ENCODE measurements around the gene CCL14.
A peak's percentile ranks its signal among the peaks of the same experiment; 100 is the strongest.

The CCL14 gene

DNA sequence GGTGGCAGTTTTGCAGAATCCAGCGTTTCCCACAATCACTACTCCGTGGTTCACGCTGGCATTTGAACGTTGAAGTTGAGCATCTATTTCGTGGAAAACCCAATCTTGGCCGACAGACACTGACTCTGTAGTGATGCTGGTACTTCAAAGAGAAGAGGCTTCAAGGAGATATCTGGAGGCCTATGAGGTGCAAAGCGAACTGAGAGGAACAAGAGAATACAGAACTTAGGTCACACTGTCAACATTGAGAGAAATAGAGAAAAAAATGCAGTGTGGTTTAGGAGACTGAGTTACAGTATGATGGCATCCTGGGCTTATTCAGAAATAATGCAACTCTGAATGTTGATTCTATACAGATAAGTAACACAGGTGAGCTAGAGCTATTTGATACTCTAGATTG, 21.3 kb downstream of the CCL14 start:
- TF ChIP-seq, protein P1, sequence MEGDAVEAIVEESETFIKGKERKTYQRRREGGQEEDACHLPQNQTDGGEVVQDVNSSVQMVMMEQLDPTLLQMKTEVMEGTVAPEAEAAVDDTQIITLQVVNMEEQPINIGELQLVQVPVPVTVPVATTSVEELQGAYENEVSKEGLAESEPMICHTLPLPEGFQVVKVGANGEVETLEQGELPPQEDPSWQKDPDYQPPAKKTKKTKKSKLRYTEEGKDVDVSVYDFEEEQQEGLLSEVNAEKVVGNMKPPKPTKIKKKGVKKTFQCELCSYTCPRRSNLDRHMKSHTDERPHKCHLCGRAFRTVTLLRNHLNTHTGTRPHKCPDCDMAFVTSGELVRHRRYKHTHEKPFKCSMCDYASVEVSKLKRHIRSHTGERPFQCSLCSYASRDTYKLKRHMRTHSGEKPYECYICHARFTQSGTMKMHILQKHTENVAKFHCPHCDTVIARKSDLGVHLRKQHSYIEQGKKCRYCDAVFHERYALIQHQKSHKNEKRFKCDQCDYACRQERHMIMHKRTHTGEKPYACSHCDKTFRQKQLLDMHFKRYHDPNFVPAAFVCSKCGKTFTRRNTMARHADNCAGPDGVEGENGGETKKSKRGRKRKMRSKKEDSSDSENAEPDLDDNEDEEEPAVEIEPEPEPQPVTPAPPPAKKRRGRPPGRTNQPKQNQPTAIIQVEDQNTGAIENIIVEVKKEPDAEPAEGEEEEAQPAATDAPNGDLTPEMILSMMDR (IDR thresholded peaks at IDR 0.05) = no peak
- TF ChIP-seq ZFX (IDR thresholded peaks at IDR 0.05; ENCODE audit: borderline replicate concordance) = no peak
- H3K27ac ChIP-seq = no peak overlapping the region

DNA sequence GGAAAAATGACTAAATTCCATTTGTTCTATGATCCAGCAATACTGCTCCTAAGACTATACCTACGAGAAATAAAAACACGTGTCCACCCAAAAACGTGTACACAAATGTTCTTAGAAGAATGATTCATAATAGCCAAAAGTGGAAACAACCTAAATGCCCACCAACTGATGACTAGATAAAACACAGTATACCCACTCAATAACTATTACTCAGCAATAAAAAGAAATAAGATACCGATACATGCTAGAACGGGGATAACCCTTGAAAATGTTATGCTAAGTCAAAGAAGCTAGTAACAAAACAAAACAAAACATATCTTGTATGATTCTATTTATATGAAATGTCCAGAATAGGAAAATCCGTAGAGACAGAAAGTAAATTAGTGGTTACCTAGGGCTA, 22.9 kb downstream of the CCL14 start:
- H3K27ac ChIP-seq = no peak overlapping the region
- TF ChIP-seq, protein P1 (IDR thresholded peaks at IDR 0.05) = no peak
- no peak for TF ChIP-seq ZFX (IDR thresholded peaks at IDR 0.05; ENCODE audit: borderline replicate concordance)

DNA sequence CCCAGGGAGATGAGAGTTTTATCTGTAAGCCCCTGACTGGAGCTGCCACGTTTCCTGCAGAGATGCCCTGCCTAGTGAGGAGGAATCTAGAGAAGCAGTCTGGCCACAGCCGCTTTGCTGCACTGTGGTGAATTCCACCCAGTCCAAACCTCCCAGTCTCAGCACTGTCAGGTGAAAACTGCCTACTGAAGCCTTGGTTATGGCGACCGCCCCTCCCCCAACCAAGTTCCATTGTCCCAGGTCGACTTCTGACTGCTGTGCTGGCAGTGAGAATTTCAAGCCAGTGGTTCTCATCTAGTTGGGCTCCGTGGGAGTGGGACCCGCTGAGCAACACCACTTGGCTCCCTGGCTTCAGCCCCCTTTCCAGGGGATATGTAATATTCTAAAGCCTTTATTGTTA, 32.8 kb downstream of the CCL14 start:
- H3K27ac ChIP-seq = no peak overlapping the region
- no peak for TF ChIP-seq ZFX (IDR thresholded peaks at IDR 0.05; ENCODE audit: borderline replicate concordance)
- TF ChIP-seq, protein P1 (IDR thresholded peaks at IDR 0.05) = no peak

DNA sequence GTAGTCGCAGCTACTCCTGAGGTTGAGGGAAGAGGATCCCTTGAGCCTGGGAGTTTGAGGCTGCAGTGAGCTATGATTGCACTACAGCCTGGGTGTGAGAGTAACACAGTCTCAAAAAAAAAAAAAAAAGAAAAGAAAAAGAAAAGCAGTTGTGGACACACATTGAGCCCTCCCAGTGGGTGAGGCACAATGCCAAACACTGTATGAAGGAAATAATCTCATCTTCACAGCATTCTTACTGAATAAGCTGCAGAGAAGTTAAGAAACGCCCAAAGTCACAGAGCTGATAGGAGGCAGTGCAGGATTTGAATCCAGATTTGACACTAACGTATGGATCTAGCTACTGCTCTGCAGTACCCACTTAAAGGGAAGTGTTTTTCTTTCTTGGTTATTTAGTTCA, 37.1 kb downstream of the CCL14 start:
- H3K27ac ChIP-seq = no peak overlapping the region

DNA sequence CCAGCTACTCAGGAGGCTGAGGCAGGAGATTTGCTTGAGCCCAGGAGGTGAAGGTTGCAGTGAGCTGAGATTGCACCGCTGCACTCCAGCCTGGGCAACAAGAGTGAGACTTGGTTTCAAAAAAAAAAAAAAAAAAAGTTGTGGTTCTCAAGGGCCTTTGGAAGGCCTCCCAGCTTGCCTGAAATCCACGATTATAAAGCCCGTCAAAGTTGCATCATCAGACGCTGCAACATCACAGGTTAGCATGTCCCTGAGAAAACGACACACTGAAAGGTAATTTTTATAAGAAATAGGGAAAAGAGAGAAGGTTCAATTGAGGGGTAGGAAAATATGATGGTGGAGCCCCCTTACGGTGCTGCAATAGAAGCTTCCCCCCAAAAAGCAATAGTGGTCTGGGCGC, 38.4 kb downstream of the CCL14 start:
- no peak overlapping the region for H3K27ac ChIP-seq

More for the DNA sequence above, 37.1 kb downstream of the CCL14 start:
- no peak for TF ChIP-seq ZFX (IDR thresholded peaks at IDR 0.05; ENCODE audit: borderline replicate concordance)

DNA sequence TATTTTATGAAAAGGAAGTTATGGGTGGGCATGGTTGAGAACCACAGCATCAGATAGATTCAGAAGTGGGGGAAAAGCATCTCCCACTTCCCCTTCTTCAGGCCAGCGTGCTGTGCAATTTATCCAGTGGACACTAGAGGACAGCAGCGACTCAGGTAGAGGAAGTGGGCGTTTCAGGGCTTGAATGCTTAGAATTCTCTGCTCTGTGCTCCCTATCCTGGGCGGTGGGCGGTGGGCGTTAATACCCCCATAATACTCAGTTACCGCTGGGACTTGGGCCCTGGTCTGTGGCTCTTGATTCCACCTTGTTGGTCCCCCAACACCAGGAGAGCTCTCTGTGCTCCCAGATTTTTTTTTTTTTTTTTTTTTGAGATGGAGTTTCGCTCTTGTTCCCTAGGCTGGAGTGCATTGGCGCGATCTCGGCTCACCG, 39.4 kb downstream of the CCL14 start:
- H3K27ac ChIP-seq = no peak overlapping the region
- no peak for TF ChIP-seq ZFX (IDR thresholded peaks at IDR 0.05; ENCODE audit: borderline replicate concordance)
- TF ChIP-seq, protein P1 (IDR thresholded peaks at IDR 0.05) = peak; percentile 96

More for the DNA sequence above, 38.4 kb downstream of the CCL14 start:
- TF ChIP-seq, protein P1 (IDR thresholded peaks at IDR 0.05) = no peak
- no peak for TF ChIP-seq ZFX (IDR thresholded peaks at IDR 0.05; ENCODE audit: borderline replicate concordance)

DNA sequence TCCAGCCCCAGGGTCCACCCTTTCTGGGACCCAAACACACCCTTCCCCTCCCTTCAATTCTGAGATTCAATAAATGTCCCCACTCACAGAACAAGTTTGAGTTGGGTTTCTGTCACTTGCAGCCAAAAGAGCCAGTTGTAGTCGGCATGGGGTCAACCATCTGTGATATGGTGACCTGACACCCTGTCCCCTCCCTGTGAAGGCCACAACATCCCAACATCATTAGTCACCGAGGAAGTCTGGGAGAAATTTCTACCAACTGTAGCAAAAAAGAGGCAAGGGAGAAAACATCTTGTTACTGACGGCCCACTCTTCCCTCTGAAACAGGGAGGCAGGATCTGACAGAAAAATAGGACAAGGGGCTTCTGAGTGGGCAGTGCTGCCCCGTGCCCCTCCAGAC, 42.4 kb downstream of the CCL14 start:
- no peak for TF ChIP-seq ZFX (IDR thresholded peaks at IDR 0.05; ENCODE audit: borderline replicate concordance)
- TF ChIP-seq, protein P1 (IDR thresholded peaks at IDR 0.05) = no peak
- H3K27ac ChIP-seq = no peak overlapping the region

DNA sequence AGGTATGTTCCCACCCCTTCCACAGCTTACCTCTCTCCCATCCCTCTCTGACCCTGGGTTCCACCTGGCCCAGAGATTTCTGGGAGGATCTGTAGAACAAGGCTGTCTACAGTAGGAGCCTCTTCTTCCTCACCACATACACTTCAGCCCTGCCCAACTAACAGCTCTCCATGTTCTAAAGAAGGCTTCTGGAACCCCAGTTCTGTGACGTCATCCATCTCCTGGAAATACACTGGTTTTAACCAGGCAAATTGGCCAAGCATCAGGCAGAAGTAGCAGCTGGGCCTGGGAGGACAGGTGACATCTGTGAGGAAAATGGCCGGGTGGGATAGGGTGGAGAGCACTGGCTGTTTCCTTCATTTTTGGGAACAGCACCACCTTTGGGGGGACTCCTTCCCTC, 43.0 kb downstream of the CCL14 start, which contains the start of gene LYZL6:
Gene LYZL6, minus strand, starts transcription at position 177 of the 400 bp plus-strand sequence. CDS start 4,357 bp downstream, outside the sequence.
- TF ChIP-seq, protein P1 (IDR thresholded peaks at IDR 0.05) = no peak
- no peak for TF ChIP-seq ZFX (IDR thresholded peaks at IDR 0.05; ENCODE audit: borderline replicate concordance)
- H3K27ac ChIP-seq = no peak within 1 kb of the TSS
